Inferior parietal cortex (tissue), 1 donor: ENCODE data around the gene FAM174B.
A peak's percentile ranks its signal among the peaks of the same experiment; 100 is the strongest.

ENCODE experiments used
- DNase-seq: peaks from one replicate; pipeline ENCODE4 v3.0.0-alpha.2; 2016; ENCODE audit errors: extremely low spot score

FAM174B gene

DNA sequence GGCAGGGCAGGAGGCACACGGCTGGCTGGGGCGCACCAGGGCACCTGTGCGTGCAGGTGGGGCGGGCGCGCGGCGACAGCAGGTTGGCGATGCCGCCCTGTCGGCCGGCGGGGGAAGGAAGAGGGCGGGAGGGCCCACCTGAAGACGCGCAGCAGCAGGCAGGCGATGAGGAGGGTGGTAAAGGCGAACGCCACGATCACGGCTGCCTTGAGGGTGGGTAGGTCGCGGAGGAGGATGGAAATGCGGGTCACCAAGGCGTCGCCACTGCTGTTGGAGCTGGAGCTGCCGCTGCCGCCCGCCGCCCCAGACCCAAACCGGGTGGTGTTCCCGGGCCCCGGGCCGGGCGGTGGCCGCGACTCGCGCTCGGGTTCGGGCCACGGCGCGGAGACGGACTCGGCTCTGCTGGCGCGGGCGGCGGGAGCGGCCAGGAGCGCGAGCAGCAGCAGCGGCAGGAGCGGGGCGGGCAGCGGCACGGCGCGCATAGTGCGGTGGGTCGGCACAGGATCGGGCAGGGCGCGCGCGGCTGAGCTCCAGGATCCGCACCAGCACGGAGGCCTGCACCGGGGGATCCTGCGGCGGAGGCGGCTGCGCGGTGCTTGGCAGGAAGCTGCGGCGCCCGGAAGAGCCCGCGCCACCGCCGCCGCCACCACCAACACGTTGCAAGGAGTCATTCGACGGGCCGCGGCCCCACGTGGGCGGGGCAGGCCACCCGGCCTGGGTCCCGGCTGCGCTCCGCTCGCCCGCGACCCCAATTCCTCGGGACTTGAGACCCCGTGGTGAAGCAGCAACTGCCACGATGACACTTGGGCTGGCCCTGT is at the start of gene FAM174B:
Gene FAM174B, minus strand, starts transcription at position 598 of the 818 bp plus-strand sequence.
- no peak for DNase-seq

GRCh38 chr15:92696096-92696495 is 40.5 kb upstream of the FAM174B start:
- no peak for DNase-seq

DNA sequence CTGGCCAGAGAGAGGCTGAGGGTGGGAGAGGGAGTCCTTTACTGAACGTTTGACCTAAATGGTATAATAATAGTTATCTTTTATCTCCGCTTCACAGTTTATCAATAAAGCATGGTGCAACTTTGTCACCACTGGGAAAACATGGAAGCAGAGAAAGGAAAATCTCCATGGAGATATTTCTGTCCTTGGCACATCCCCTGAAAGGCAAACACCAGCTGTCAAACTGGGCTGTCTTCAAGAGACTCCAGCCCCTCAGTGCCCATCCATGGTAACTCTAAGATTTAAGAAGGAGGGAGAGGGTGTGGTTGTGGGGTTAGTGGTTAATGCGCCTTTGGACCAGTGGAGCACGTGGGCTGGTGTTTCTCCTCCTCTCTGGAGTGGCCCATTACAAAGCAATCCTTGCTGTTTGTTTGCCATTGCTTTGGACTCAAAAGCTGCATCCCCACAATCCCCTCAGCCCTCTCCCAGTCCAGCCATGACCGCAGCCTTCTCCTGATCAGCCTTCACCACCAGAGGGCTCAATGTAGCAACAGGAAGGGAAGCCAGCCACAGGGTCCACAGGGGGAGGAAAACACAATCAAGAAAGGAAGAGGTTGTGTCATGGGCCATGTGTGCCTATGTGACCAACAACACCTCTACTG is 38.2 kb upstream of the FAM174B start:
- DNase-seq, result peak; percentile 18

DNA sequence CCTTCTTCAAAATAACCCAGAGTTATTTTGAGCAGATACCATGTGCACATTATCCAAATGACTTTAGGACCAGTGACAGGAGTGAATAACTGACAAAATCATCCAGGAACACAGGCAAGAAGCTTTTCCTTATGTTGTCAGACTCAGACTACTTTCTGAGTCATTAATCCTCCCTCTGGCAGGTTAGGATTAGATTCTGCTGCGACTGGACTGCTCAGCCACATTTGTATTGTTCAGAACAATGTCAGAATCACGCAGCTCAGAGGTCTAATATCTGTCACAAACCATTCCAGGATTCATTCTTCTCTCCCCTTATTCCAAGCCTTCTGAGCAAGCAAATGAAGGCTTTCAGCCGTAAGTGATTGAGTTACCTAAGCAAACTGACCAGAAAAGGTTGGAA is 34.8 kb upstream of the FAM174B start:
- no peak for DNase-seq

DNA sequence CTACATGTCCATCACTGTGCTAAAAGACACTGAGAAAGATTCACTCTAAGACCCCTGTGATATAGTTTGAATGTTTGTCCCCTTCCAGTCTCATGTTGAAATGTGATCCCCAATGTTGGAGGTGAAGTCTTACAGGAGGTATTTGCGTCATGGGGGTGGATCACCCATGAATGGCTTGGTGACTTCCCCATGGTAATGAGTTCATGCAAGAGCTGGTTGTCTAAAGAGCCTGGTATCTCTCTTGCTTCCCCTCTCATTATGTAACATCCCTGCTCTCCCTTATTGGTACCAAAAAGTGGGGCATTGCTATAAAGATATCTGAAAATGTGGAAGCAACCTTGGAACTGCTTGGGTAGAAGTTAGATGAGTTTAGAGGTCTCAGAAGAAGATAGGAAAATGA is 32.2 kb upstream of the FAM174B start:
- DNase-seq, result no peak

GRCh38 chr15:92687195-92687602 is 31.6 kb upstream of the FAM174B start:
- DNase-seq, result no peak

GRCh38 chr15:92683511-92683834 is 27.9 kb upstream of the FAM174B start:
- DNase-seq, result peak; percentile 43

GRCh38 chr15:92682741-92683510 is 27.4 kb upstream of the FAM174B start:
- no peak for DNase-seq

GRCh38 chr15:92681141-92681631 is 25.6 kb upstream of the FAM174B start:
- DNase-seq, result no peak

DNA sequence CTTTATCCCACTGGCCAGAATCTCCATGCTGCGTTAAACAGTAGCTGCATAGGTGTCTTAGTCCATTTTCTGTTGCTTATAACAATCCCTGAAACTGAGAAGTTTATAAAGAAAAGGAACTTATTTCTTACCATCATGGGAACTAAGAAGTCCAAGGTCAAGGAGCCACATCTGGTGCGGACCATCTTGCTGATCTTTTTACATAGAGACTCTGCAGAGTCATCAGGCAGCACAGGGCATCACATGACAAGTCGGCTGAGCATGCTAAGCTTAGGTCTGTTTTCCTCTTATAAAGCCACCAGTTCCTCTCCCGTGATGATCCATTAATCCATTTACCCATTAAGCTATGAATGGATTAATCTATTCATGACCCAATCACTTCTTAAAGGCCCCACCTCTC is 22.4 kb upstream of the FAM174B start:
- DNase-seq, result no peak

- DNase-seq, result no peak
Observed at GRCh38 chr15:92676561-92676960, 21.0 kb upstream of the FAM174B start.

DNA sequence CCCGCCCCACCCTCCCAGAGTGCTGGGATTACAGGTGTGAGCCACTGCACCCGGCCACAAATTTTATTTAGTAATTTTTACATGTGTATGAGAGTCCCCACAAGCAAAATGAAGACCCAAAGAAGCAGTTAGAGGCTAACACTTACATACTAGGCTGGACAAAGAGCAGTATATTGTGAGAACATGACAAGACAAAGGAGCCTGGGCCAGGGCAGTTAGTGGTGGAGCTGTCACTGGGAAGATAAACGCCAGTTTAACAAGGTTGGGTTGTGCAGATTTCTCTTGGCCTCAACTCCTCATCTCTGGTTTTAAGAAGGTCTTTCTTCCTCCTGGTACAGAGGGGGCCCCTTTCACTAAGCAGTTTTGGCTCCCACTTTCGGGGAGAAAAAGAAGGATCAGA is 19.9 kb upstream of the FAM174B start:
- no peak for DNase-seq

GRCh38 chr15:92674347-92674746 is 18.8 kb upstream of the FAM174B start:
- no peak for DNase-seq

DNA sequence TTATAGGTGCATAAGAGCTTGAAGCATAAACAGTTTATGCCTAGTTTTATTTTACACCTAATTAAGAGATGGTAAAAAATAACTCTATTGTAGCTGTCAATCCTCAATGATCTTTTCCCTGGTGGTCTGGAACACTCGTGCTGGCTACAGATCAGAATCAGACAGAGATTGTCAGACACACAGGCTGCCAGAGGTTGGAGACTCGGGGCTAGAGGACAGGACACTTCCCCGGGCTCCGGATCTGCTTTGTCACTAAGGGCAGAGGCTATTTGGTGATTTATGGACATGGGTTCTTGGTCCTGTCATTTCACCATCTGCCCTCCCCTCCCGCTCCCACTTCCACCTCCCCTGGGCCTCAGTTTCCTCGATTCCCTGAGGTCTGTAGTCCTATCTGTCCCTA is 16.5 kb upstream of the FAM174B start:
- no peak for DNase-seq

GRCh38 chr15:92671406-92671805 is 15.8 kb upstream of the FAM174B start:
- DNase-seq, result no peak

DNA sequence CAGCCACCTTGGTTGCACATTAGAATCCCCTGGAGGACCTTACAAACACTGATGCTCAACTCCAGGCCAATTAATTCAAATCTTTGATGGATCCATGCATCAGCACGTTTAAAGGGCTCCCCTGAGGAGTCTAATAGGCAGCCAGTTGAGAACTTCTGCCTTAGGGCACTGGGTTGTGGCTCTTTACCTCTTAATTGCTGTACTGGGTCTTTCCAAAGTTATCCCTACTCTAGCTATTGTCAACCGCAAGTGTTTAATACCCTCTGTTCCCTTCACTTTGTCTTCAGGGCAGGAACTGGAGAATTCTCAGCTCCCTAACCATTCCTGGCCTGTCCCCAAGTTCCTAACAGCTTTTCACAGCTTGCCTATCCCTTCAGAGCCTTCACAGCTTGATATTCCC is 15.0 kb upstream of the FAM174B start:
- DNase-seq, result no peak

DNA sequence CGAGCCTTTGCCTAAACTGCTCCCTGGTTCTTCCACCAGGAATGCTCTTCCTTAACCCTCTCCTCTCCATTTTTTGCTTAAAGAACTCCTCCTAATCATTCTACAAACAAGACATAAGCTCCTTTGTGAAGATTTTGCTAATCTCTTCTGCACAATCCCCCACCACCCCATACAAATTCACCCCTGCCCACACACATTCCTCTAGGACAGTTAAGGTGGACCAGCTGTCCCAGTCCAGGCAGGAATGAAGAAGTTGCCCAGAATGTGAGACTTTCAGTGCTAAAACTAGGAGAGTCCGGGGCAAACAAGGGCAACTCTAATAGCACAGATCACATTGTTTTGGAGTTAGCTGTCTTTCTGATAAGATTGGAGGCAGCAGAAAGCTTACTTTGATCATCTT is 13.9 kb upstream of the FAM174B start:
- no peak for DNase-seq

GRCh38 chr15:92668620-92669019 is 13.0 kb upstream of the FAM174B start:
- no peak for DNase-seq

DNA sequence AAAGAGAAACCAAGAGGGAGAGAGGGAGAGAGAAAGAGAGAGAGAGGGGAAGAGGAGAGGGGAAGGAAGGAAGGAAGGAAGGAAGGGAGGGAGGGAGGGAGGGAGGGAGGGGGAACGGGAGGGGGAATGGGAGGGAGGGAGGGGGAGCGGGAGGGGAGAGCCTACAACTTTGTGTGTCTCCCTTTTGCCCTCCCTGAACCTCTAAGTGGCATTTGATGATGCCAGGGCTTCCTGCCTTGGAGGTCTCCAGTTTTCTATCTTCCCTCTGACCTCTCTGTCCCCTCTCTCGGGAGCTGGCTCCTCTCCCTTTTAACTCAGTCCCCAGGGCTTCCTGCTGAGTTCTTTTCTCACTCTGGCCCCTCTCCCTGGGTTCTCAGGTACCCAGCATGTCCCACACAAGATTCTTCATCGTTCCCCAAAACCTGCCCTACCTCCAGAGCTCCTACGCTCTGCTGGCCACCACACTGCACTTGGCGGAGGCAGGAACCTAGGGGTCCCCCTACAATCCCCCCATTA is 12.5 kb upstream of the FAM174B start:
- no peak for DNase-seq

GRCh38 chr15:92667287-92667904 is 11.8 kb upstream of the FAM174B start:
- DNase-seq, result no peak

DNA sequence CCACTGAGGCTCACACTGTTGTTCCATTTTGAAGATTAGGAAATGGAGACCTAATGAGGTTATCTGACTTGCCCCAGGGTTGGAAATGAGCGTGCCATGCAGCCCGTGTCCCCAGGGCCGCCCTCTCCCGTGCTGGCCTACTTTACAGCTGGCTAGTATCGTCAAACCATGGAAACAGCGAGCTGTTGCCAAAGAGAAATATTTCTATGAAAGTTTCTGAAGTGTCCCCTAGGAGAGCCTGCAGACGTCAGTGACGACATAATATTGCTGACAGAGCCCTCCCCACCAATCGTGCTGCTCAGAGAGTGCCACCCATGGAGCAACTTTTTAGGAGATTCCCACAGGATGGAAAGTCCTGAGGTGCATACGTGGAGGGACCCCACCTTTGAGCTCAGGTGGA is 11.2 kb upstream of the FAM174B start:
- no peak for DNase-seq

GRCh38 chr15:92665100-92665555 is 9.6 kb upstream of the FAM174B start:
- peak; percentile 63 for DNase-seq
